Aorta (tissue), 5 donors: Measurements from ENCODE around the gene CNTLN. TPM values are rescaled to one million over a fixed set of nuclear protein-coding genes. Genes with fewer than 3 reads are reported as not detected.

Experiments
- ATAC-seq: fragments of 200-7000 bp; cut with Tn5 transposase; one replicate; pipeline ENCODE4 v1.9.1; 2022; ENCODE audit warnings: moderate library complexity; ENCODE audit not compliant: low FRiP score
- DNase-seq, 2 donors: peaks; one replicate each; pipeline ENCODE4 v3.0.0-alpha.2; 2020
- H3K27ac ChIP-seq, 2 donors: one replicate each; pipeline ENCODE4 v1.5.1; 2013; ENCODE audit warnings: low read length in 2 of 2, mild to moderate bottlenecking in 2 of 2, moderate library complexity in 2 of 2, control low read depth in 1 of 2, inconsistent platforms in 1 of 2, low read depth in 1 of 2
- H3K27me3 ChIP-seq, 2 donors: one replicate each; pipeline ENCODE4 v1.6.1; 2013; ENCODE audit warnings: control low read depth in 1 of 2, low read length in 1 of 2, mild to moderate bottlenecking in 1 of 2, moderate library complexity in 1 of 2; ENCODE audit not compliant: insufficient read depth in 2 of 2, control insufficient read depth in 1 of 2
- H3K36me3 ChIP-seq, 2 donors: one replicate each; pipeline ENCODE4 v1.6.1; 2013; ENCODE audit warnings: control low read depth in 1 of 2, low read length in 1 of 2, mild to moderate bottlenecking in 1 of 2; ENCODE audit not compliant: insufficient read depth in 2 of 2, control insufficient read depth in 1 of 2
- H3K4me1 ChIP-seq, 2 donors: one replicate each; pipeline ENCODE4 v1.6.1; 2013; ENCODE audit warnings: low read length in 2 of 2, control low read depth in 1 of 2, mild to moderate bottlenecking in 1 of 2, moderate library complexity in 1 of 2; ENCODE audit not compliant: insufficient read depth in 2 of 2, control insufficient read depth in 1 of 2
- H3K4me3 ChIP-seq, 2 donors: one replicate each; pipeline ENCODE4 v1.5.1; 2013; ENCODE audit warnings: low read length in 2 of 2, control low read depth in 1 of 2, mild to moderate bottlenecking in 1 of 2
- H3K9me3 ChIP-seq: one replicate; pipeline ENCODE4 v1.6.1; 2013; ENCODE audit warnings: mild to moderate bottlenecking, low read length; ENCODE audit not compliant: control insufficient read depth
- WGBS, 2 donors: extraction: QIAGEN DNeasy Blood & Tissue Kit; methylation state at CpG; one replicate each; pipeline ENCODE4 v1.1.7; 2013; 5-methylcytosine and 5-hydroxymethylcytosine counted together
- intact Hi-C, 2 donors: fragments of 100-400 bp; cut with DNase I; formaldehyde crosslinking; loops; one replicate each; pipeline versions ENCODE4 v1.14.2 to v1.15.0; 2022
- polyA plus RNA-seq, 2 donors: library from polyadenylated mRNA; stranded (reverse); fragments of 200-250 nt; gene quantifications; one replicate each; pipeline ENCODE4 v1.2.3, GENCODE V29; 2013
- total RNA-seq, 2 donors: library from RNA; stranded (reverse); fragmentation: NEBNext Ultra II Directional; extraction: Animal tissue kit (Norgen Biotek cat#: 25700); gene quantifications; one replicate each; pipeline ENCODE4 v1.2.1, GENCODE V29; 2021
- donor health status: healthy with polysubstance abuse.
- donor health status: Bipolar disorder and iron deficiency.
- donor health status: DM: no; HTN: no; CAD: no.
- donor health status: DM: no; HTN: no; CAD: no.
- donor health status: DM: yes; HTN: yes; CAD: no.

CNTLN gene
- total and polyA plus RNA-seq, 4 donors: 2.6 to 17.0 (median 8.6) TPM

GRCh38 chr9:17480966-17481365 lies 346.1 kb downstream of the CNTLN start:
- intact Hi-C loops: no loop called here
- no peak overlapping the region for H3K27ac ChIP-seq
- no peak for ATAC-seq
- H3K27me3 ChIP-seq: no peaks in the 10 kb centered on the region
- 96 to 97% methylated on average over 4 of the region's 4 CpGs for WGBS, 2 donors
- H3K36me3 ChIP-seq: peaks cover 0 to 1% of the 10 kb centered on the region in 2 donors
- DNase-seq: peak; percentile 30 to 70
- H3K4me3 ChIP-seq: no peak overlapping the region
- no peaks in the 10 kb centered on the region for H3K9me3 ChIP-seq
- H3K4me1 ChIP-seq: no peaks in the 10 kb centered on the region

GRCh38 chr9:17481565-17481964 lies 346.7 kb downstream of the CNTLN start:
- peak in 1 of 2 donors; percentile 24 for DNase-seq
- Histone ChIP-seq H3K4me3 (no peak overlapping the region), H3K27ac (no peak overlapping the region), H3K27me3 (no peaks in the 10 kb centered on the region), H3K36me3 (peaks cover 0 to 1% of the 10 kb centered on the region in 2 donors), H3K4me1 (no peaks in the 10 kb centered on the region), H3K9me3 (no peaks in the 10 kb centered on the region)
- intact Hi-C loops: no loop called here
- ATAC-seq: no peak

GRCh38 chr9:17484906-17485305 lies 350.1 kb downstream of the CNTLN start:
- intact Hi-C loops: no loop called here
- peaks cover 0 to 1% of the 10 kb centered on the region in 2 donors for H3K36me3 ChIP-seq

GRCh38 chr9:17486396-17486795 lies 351.6 kb downstream of the CNTLN start:
- DNase-seq (no peak), ATAC-seq (no peak)
- Histone ChIP-seq H3K27ac (no peak overlapping the region), H3K27me3 (no peaks in the 10 kb centered on the region), H3K36me3 (no peaks in the 10 kb centered on the region), H3K9me3 (no peaks in the 10 kb centered on the region), H3K4me1 (no peaks in the 10 kb centered on the region), H3K4me3 (no peak overlapping the region)
- intact Hi-C loops: no loop called here
- WGBS, 2 donors: 94 to 96% methylated on average over 1 of the region's 1 CpG

More at GRCh38 chr9:17484906-17485305, 350.1 kb downstream of the CNTLN start:
- Histone ChIP-seq H3K4me1 (no peaks in the 10 kb centered on the region), H3K27ac (no peak overlapping the region), H3K27me3 (no peaks in the 10 kb centered on the region), H3K9me3 (no peaks in the 10 kb centered on the region), H3K4me3 (no peak overlapping the region)
- no peak for ATAC-seq
- no peak for DNase-seq
- 97 to 98% methylated on average over 3 of the region's 3 CpGs for WGBS, 2 donors

GRCh38 chr9:17487467-17487866 lies 352.6 kb downstream of the CNTLN start:
- no peak for ATAC-seq
- Histone ChIP-seq H3K27me3 (no peaks in the 10 kb centered on the region), H3K9me3 (no peaks in the 10 kb centered on the region), H3K4me1 (no peaks in the 10 kb centered on the region), H3K4me3 (no peak overlapping the region), H3K27ac (no peak overlapping the region), H3K36me3 (no peaks in the 10 kb centered on the region)
- intact Hi-C loops: no loop called here
- DNase-seq: no peak
- 75 to 87% methylated on average over 6 of the region's 6 CpGs for WGBS, 2 donors

- Histone ChIP-seq H3K4me3 (no peak overlapping the region), H3K27me3 (no peaks in the 10 kb centered on the region), H3K27ac (no peak overlapping the region), H3K36me3 (no peaks in the 10 kb centered on the region), H3K4me1 (no peaks in the 10 kb centered on the region), H3K9me3 (no peaks in the 10 kb centered on the region)
- DNase-seq (no peak), ATAC-seq (no peak)
- 72 to 78% methylated on average over 2 of the region's 2 CpGs for WGBS, 2 donors
- intact Hi-C loops: no loop called here
These were observed 353.8 kb downstream of the CNTLN start for GRCh38 chr9:17488662-17489061.

GRCh38 chr9:17490110-17490509 lies 355.3 kb downstream of the CNTLN start:
- no peaks in the 10 kb centered on the region for H3K4me1 ChIP-seq
- DNase-seq (no peak), ATAC-seq (no peak)
- 85 to 94% methylated on average over 1 of the region's 1 CpG for WGBS, 2 donors
- no peaks in the 10 kb centered on the region for H3K9me3 ChIP-seq
- intact Hi-C loops: no loop called here
- no peak overlapping the region for H3K27ac ChIP-seq
- H3K36me3 ChIP-seq: no peaks in the 10 kb centered on the region
- H3K27me3 ChIP-seq: no peaks in the 10 kb centered on the region
- no peak overlapping the region for H3K4me3 ChIP-seq

GRCh38 chr9:17491780-17492179 lies 356.9 kb downstream of the CNTLN start:
- ATAC-seq (no peak), DNase-seq (no peak)
- no peak overlapping the region for H3K27ac ChIP-seq
- no peak overlapping the region for H3K4me3 ChIP-seq
- H3K36me3 ChIP-seq: no peaks in the 10 kb centered on the region
- no peaks in the 10 kb centered on the region for H3K9me3 ChIP-seq
- intact Hi-C loops: no loop called here
- WGBS, 2 donors: 91 to 98% methylated on average over 1 of the region's 1 CpG
- no peaks in the 10 kb centered on the region for H3K4me1 ChIP-seq
- no peaks in the 10 kb centered on the region for H3K27me3 ChIP-seq

- Histone ChIP-seq H3K9me3 (no peaks in the 10 kb centered on the region), H3K4me1 (no peaks in the 10 kb centered on the region), H3K27ac (no peak overlapping the region), H3K36me3 (peaks cover 0 to 3% of the 10 kb centered on the region in 2 donors), H3K4me3 (no peak overlapping the region), H3K27me3 (no peaks in the 10 kb centered on the region)
- WGBS, 2 donors: 96 to 99% methylated on average over 3 of the region's 3 CpGs
- intact Hi-C loops: no loop called here
- DNase-seq (no peak), ATAC-seq (no peak)
These were observed 368.4 kb downstream of the CNTLN start for GRCh38 chr9:17503196-17503595.
